Fibroblast of the conjunctiva (primary cell): Measurements from ENCODE around the gene LIMS3.
"Not testable (repeated sequence)": the region's sequence is repeated elsewhere in the genome, so short reads cannot be mapped to it uniquely, and the experiment has no call there.

Experiments used
- DNase-seq: peaks from one replicate; pipeline ENCODE4 v3.0.0-alpha.2; 2010; ENCODE audit warnings: low read depth

LIMS3 gene

GRCh38 chr2:109898462-109899336 is at the start of gene LIMS3:
TSS of gene LIMS3 (plus strand) at chr2:109898688. CDS start at chr2:109898729, 41 bp downstream.
- DNase-seq = not testable (repeated sequence)

GRCh38 chr2:109871129-109871751 is 27.2 kb upstream of the LIMS3 start:
- not testable (repeated sequence) for DNase-seq

- not testable (repeated sequence) for DNase-seq
Observed at GRCh38 chr2:109876625-109877024, 21.9 kb upstream of the LIMS3 start.

GRCh38 chr2:109882112-109882511 is 16.4 kb upstream of the LIMS3 start:
- DNase-seq = not testable (repeated sequence)

- DNase-seq = not testable (repeated sequence)
Observed at GRCh38 chr2:109888414-109888813, 10.1 kb upstream of the LIMS3 start.

- not testable (repeated sequence) for DNase-seq
Observed at GRCh38 chr2:109889909-109890308, 8.6 kb upstream of the LIMS3 start.

- DNase-seq = not testable (repeated sequence)
Observed at GRCh38 chr2:109891024-109891423, 7.5 kb upstream of the LIMS3 start.

GRCh38 chr2:109893736-109894135 is 4.8 kb upstream of the LIMS3 start:
- DNase-seq = not testable (repeated sequence)

GRCh38 chr2:109894141-109894540 is 4.3 kb upstream of the LIMS3 start:
- not testable (repeated sequence) for DNase-seq

- DNase-seq = not testable (repeated sequence)
Observed at GRCh38 chr2:109895090-109895869, 3.2 kb upstream of the LIMS3 start.

- not testable (repeated sequence) for DNase-seq
Observed at GRCh38 chr2:109896212-109896611, 2.3 kb upstream of the LIMS3 start.

- DNase-seq = not testable (repeated sequence)
Observed at GRCh38 chr2:109897769-109898461, 573 bp upstream of the LIMS3 start.

GRCh38 chr2:109905796-109906195 is 7.3 kb downstream of the LIMS3 start:
- DNase-seq = not testable (repeated sequence)

- not testable (repeated sequence) for DNase-seq
Observed at GRCh38 chr2:109908626-109909025, 10.1 kb downstream of the LIMS3 start.

GRCh38 chr2:109910789-109911188 is 12.3 kb downstream of the LIMS3 start:
- not testable (repeated sequence) for DNase-seq

GRCh38 chr2:109913911-109914310 is 15.4 kb downstream of the LIMS3 start:
- DNase-seq = not testable (repeated sequence)

GRCh38 chr2:109914552-109914951 is 16.1 kb downstream of the LIMS3 start:
- not testable (repeated sequence) for DNase-seq

GRCh38 chr2:109915830-109916229 is 17.3 kb downstream of the LIMS3 start:
- not testable (repeated sequence) for DNase-seq

- DNase-seq = not testable (repeated sequence)
Observed at GRCh38 chr2:109920162-109920561, 21.7 kb downstream of the LIMS3 start.

GRCh38 chr2:109921543-109922384 is 23.3 kb downstream of the LIMS3 start:
- not testable (repeated sequence) for DNase-seq

GRCh38 chr2:109924481-109924880 is 26.0 kb downstream of the LIMS3 start:
- DNase-seq = not testable (repeated sequence)
